ENCODE measurements around the gene RRP8. TPM values are rescaled to one million over a fixed set of nuclear protein-coding genes. Genes with fewer than 3 reads are reported as not detected.

RRP8 gene
- total and polyA plus RNA-seq, 7 donors = 10.2 to 23.2 (median 20.7) TPM

DNA sequence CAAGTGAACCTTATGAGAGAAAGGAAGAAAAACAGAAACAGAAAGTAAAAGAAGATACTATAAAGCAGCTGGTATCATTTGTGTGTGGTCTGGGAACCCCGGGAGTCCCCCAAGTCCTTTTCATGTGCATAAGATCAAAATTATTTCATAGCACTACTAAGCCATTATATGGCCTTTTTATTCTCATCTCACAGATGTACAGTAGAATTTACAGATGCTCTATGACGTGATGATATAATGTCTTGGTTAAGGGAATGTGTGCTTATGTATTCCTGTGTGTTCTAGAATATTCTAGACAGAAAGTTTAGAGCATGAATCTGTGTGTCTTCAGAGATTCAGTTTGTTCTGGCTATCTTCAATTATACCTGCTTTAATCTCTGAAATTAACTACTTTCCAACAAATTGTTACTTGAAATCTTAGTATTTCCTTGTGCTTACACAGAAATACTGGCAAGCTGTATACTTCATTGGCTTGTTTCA is 24.4 kb upstream of the RRP8 start:
- Histone ChIP-seq H3K9me3 (no peaks in the 10 kb centered on the region), H3K4me1 (no peaks in the 10 kb centered on the region), H3K27ac (no peak overlapping the region), H3K4me3 (no peak overlapping the region), H3K27me3 (no peaks in the 10 kb centered on the region), H3K36me3 (peaks cover 28 to 98% (median 63%) of the 10 kb centered on the region in 4 donors)
- no peak for DNase-seq
- TF ChIP-seq POLR2AphosphoS5 (IDR thresholded peaks at IDR 0.05) = no peak
- TF ChIP-seq POLR2A (IDR thresholded peaks at IDR 0.05) = no peak
- TF ChIP-seq, protein P1, sequence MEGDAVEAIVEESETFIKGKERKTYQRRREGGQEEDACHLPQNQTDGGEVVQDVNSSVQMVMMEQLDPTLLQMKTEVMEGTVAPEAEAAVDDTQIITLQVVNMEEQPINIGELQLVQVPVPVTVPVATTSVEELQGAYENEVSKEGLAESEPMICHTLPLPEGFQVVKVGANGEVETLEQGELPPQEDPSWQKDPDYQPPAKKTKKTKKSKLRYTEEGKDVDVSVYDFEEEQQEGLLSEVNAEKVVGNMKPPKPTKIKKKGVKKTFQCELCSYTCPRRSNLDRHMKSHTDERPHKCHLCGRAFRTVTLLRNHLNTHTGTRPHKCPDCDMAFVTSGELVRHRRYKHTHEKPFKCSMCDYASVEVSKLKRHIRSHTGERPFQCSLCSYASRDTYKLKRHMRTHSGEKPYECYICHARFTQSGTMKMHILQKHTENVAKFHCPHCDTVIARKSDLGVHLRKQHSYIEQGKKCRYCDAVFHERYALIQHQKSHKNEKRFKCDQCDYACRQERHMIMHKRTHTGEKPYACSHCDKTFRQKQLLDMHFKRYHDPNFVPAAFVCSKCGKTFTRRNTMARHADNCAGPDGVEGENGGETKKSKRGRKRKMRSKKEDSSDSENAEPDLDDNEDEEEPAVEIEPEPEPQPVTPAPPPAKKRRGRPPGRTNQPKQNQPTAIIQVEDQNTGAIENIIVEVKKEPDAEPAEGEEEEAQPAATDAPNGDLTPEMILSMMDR (IDR thresholded peaks at IDR 0.05) = no peak
- no peak for TF ChIP-seq EP300 (IDR thresholded peaks at IDR 0.05)
- WGBS, 2 donors = 43 to 58% methylated on average over 2 of the region's 2 CpGs
- intact Hi-C loops (cut with DNase I) = no loop called here

DNA sequence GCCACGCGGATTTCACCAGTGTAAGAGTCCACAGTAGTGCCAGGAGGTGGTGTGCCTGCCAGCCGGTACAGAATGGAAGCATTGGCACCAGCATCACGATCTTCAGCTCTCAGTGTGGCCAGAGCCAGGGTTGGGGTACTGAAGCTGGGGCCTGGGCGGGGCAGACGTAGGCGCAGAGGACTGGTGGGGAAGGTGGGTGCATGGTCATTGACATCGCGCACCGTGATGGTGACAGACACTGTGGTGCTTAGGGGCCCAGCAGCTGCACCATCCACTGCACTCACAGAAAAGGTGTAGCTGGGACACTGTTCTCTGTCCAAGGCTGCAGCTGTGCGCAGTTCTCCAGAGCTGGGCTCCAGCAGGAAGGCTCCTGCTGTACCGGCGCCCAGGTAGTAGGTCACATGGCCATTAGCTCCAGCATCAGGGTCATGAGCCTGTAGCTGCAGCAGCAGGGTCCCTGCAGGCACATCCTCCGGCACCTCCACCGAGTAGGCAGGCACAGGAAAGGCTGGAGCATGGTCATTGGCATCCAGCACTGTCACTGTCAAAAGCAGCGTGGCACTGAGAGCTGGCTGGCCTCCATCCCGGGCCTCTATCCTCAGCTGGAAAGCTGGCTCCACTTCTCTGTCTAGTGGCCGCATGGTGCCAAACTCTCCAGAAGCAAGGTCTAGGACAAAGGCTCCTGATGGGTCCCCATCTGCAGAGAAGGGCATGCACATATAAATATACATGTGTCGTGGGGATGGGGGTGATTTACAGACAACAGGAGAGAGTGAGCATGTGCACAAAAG is 23.8 kb upstream of the RRP8 start:
- no peak for TF ChIP-seq EP300 (IDR thresholded peaks at IDR 0.05)
- TF ChIP-seq, protein P1 (IDR thresholded peaks at IDR 0.05) = no peak
- TF ChIP-seq POLR2A (IDR thresholded peaks at IDR 0.05) = no peak
- no peak for TF ChIP-seq POLR2AphosphoS5 (IDR thresholded peaks at IDR 0.05)
- peaks cover 28 to 92% (median 57%) of the 10 kb centered on the region in 4 donors for H3K36me3 ChIP-seq
- H3K27me3 ChIP-seq = no peaks in the 10 kb centered on the region
- no peak overlapping the region for H3K27ac ChIP-seq
- no peaks in the 10 kb centered on the region for H3K4me1 ChIP-seq
- WGBS, 2 donors = 90% methylated on average over 19 of the region's 19 CpGs
- H3K9me3 ChIP-seq = no peaks in the 10 kb centered on the region
- H3K4me3 ChIP-seq = no peak overlapping the region
- intact Hi-C loops (cut with DNase I) = no loop called here
- no peak for DNase-seq

- TF ChIP-seq, protein P1 (IDR thresholded peaks at IDR 0.05) = no peak
- TF ChIP-seq POLR2A (IDR thresholded peaks at IDR 0.05) (no peak), EP300 (IDR thresholded peaks at IDR 0.05) (no peak), POLR2AphosphoS5 (IDR thresholded peaks at IDR 0.05) (no peak)
- Histone ChIP-seq H3K27ac (no peak overlapping the region), H3K4me1 (no peaks in the 10 kb centered on the region), H3K4me3 (no peak overlapping the region), H3K36me3 (peaks cover 27 to 79% (median 45%) of the 10 kb centered on the region in 4 donors), H3K9me3 (no peaks in the 10 kb centered on the region), H3K27me3 (no peaks in the 10 kb centered on the region)
- intact Hi-C loops (cut with DNase I) = no loop called here
- no peak for DNase-seq
- WGBS, 2 donors = 91 to 95% methylated on average over 17 of the region's 17 CpGs
Measured at GRCh38 chr11:6625832-6626420, 22.5 kb upstream of the RRP8 start.

GRCh38 chr11:6625156-6625831 is 21.9 kb upstream of the RRP8 start:
- DNase-seq = no peak
- Histone ChIP-seq H3K27me3 (no peaks in the 10 kb centered on the region), H3K27ac (no peak overlapping the region), H3K4me3 (no peak overlapping the region), H3K4me1 (no peaks in the 10 kb centered on the region), H3K9me3 (no peaks in the 10 kb centered on the region), H3K36me3 (peaks cover 22 to 73% (median 41%) of the 10 kb centered on the region in 4 donors)
- intact Hi-C loops (cut with DNase I) = no loop called here
- 79 to 88% methylated on average over 12 of the region's 12 CpGs for WGBS, 2 donors
- TF ChIP-seq POLR2A (IDR thresholded peaks at IDR 0.05) = no peak
- TF ChIP-seq, protein P1 (IDR thresholded peaks at IDR 0.05) = no peak
- no peak for TF ChIP-seq POLR2AphosphoS5 (IDR thresholded peaks at IDR 0.05)
- no peak for TF ChIP-seq EP300 (IDR thresholded peaks at IDR 0.05)

Data from sigmoid colon (tissue), 7 donors.